Breast epithelium (tissue), 3 donors: Measurements from ENCODE around the gene TMEM213.

Source experiments
- POLR2A ChIP-seq: fragments of 450-650 bp; IDR thresholded peaks from one replicate; pipeline ENCODE4 v1.6.1; 2016; ENCODE audit warnings: antibody characterized with exemption, mild to moderate bottlenecking, moderate library complexity
- POLR2AphosphoS5 ChIP-seq, 3 donors: sonication (generic); formaldehyde crosslinking; IDR thresholded peaks; one replicate each; pipeline ENCODE4 v1.6.1; 2017; ENCODE audit warnings: antibody characterized with exemption in 3 of 3
- TF ChIP-seq, protein P1 (sequence below), 3 donors: fragments of 450-650 bp; IDR thresholded peaks; one replicate each; pipeline ENCODE4 v1.5.1; 2016 to 2017; ENCODE audit warnings: antibody characterized with exemption in 3 of 3, mild to moderate bottlenecking in 3 of 3, moderate library complexity in 3 of 3

DNA sequence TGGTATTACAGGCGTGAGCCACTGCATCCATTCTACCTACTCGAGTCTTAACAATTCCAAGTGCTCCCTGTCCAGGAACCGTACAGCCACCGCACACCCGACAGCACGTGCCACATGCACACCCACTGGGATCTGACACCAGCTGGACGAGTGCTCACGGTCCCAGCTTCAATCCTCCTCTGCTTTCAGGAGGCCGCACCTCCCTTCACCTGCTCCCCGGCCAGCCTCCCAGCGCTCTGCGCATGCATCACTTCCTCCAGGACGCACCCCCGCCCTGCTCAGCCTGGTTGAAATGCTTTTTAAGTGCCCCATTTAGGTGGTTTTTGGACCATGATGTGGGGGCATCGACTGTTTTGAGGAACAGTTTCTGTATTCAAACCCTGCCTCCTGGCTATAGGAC lies 47.3 kb upstream of the TMEM213 start:
- TF ChIP-seq, protein P1, sequence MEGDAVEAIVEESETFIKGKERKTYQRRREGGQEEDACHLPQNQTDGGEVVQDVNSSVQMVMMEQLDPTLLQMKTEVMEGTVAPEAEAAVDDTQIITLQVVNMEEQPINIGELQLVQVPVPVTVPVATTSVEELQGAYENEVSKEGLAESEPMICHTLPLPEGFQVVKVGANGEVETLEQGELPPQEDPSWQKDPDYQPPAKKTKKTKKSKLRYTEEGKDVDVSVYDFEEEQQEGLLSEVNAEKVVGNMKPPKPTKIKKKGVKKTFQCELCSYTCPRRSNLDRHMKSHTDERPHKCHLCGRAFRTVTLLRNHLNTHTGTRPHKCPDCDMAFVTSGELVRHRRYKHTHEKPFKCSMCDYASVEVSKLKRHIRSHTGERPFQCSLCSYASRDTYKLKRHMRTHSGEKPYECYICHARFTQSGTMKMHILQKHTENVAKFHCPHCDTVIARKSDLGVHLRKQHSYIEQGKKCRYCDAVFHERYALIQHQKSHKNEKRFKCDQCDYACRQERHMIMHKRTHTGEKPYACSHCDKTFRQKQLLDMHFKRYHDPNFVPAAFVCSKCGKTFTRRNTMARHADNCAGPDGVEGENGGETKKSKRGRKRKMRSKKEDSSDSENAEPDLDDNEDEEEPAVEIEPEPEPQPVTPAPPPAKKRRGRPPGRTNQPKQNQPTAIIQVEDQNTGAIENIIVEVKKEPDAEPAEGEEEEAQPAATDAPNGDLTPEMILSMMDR (IDR thresholded peaks at IDR 0.05), result no peak
- TF ChIP-seq POLR2A (no peak), POLR2AphosphoS5 (IDR thresholded peaks at IDR 0.05) (no peak)
